ENCODE measurements around the gene ARFGEF3.

Gene ARFGEF3

GRCh38 chr6:138334963-138335362, 173.2 kb downstream of the ARFGEF3 start (continued):
- TF ChIP-seq, protein P1, sequence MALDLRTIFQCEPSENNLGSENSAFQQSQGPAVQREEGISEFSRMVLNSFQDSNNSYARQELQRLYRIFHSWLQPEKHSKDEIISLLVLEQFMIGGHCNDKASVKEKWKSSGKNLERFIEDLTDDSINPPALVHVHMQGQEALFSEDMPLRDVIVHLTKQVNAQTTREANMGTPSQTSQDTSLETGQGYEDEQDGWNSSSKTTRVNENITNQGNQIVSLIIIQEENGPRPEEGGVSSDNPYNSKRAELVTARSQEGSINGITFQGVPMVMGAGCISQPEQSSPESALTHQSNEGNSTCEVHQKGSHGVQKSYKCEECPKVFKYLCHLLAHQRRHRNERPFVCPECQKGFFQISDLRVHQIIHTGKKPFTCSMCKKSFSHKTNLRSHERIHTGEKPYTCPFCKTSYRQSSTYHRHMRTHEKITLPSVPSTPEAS (tag by site-specific recombination; IDR thresholded peaks at IDR 0.05), result no peak

- ChIA-PET POLR2A (no interaction called here), CTCF (no interaction called here)
- TF ChIP-seq ZBTB17 (tag by site-specific recombination; IDR thresholded peaks at IDR 0.05) (no peak), ATF2 (tag by site-specific recombination; IDR thresholded peaks at IDR 0.05; ENCODE audit: low read depth) (peak; percentile 19; the same call in 1 of the 2 replicates)
- H3K4me3 ChIP-seq (ENCODE audit: low read depth, low read length), result no peak overlapping the region
- H3K27ac ChIP-seq (ENCODE audit: extremely low read depth, low read depth, low read length), result no peak overlapping the region
- no peaks in the 10 kb centered on the region for H3K4me1 ChIP-seq (ENCODE audit: control insufficient read depth, insufficient read depth, low read length)
- peaks cover 0 to 33% of the 10 kb centered on the region in 2 experiments; a peak in 1 of 3 replicates for H3K36me3 ChIP-seq (ENCODE audit: control insufficient read depth in 2 of 2, insufficient read depth in 1 of 2, low read length in 2 of 2)
- no peaks in the 10 kb centered on the region for H3K9me3 ChIP-seq (ENCODE audit: control insufficient read depth, insufficient read depth, low read depth, low read length)
Observed at GRCh38 chr6:138336221-138336620, 174.5 kb downstream of the ARFGEF3 start.

- H3K9me3 ChIP-seq (ENCODE audit: control insufficient read depth, insufficient read depth, low read depth, low read length), result no peaks in the 10 kb centered on the region
- TF ChIP-seq ZNF549 (tag by site-specific recombination; IDR thresholded peaks at IDR 0.05), result no peak
- TF ChIP-seq, protein P2, sequence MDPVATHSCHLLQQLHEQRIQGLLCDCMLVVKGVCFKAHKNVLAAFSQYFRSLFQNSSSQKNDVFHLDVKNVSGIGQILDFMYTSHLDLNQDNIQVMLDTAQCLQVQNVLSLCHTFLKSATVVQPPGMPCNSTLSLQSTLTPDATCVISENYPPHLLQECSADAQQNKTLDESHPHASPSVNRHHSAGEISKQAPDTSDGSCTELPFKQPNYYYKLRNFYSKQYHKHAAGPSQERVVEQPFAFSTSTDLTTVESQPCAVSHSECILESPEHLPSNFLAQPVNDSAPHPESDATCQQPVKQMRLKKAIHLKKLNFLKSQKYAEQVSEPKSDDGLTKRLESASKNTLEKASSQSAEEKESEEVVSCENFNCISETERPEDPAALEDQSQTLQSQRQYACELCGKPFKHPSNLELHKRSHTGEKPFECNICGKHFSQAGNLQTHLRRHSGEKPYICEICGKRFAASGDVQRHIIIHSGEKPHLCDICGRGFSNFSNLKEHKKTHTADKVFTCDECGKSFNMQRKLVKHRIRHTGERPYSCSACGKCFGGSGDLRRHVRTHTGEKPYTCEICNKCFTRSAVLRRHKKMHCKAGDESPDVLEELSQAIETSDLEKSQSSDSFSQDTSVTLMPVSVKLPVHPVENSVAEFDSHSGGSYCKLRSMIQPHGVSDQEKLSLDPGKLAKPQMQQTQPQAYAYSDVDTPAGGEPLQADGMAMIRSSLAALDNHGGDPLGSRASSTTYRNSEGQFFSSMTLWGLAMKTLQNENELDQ (tag by site-specific recombination; IDR thresholded peaks at IDR 0.05; ENCODE audit: low read depth), result no peak
- no peak for TF ChIP-seq ZNF133 (tag by site-specific recombination; IDR thresholded peaks at IDR 0.05)
- no peak for TF ChIP-seq ZBTB44 (tag by site-specific recombination; IDR thresholded peaks at IDR 0.05)
- no peak for TF ChIP-seq ZNF571 (tag by site-specific recombination; IDR thresholded peaks at IDR 0.05)
- no peak for TF ChIP-seq ZNF155 (tag by site-specific recombination; IDR thresholded peaks at IDR 0.05)
- no peak for TF ChIP-seq ZNF175 (tag by site-specific recombination; IDR thresholded peaks at IDR 0.05)
- TF ChIP-seq ZNF624 (tag by site-specific recombination; IDR thresholded peaks at IDR 0.05), result no peak
- TF ChIP-seq, protein P3, sequence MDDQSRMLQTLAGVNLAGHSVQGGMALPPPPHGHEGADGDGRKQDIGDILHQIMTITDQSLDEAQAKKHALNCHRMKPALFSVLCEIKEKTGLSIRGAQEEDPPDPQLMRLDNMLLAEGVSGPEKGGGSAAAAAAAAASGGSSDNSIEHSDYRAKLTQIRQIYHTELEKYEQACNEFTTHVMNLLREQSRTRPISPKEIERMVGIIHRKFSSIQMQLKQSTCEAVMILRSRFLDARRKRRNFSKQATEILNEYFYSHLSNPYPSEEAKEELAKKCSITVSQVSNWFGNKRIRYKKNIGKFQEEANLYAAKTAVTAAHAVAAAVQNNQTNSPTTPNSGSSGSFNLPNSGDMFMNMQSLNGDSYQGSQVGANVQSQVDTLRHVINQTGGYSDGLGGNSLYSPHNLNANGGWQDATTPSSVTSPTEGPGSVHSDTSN (CRISPR knock-in tag; IDR thresholded peaks at IDR 0.05), result no peak
- no peak for TF ChIP-seq ZNF561 (tag by site-specific recombination; IDR thresholded peaks at IDR 0.05; ENCODE audit: borderline replicate concordance)
- no peak for TF ChIP-seq ZNF747 (tag by site-specific recombination; IDR thresholded peaks at IDR 0.05)
- TF ChIP-seq ZNF341 (tag by site-specific recombination; IDR thresholded peaks at IDR 0.05; ENCODE audit: low read depth), result no peak
- TF ChIP-seq, protein P4, sequence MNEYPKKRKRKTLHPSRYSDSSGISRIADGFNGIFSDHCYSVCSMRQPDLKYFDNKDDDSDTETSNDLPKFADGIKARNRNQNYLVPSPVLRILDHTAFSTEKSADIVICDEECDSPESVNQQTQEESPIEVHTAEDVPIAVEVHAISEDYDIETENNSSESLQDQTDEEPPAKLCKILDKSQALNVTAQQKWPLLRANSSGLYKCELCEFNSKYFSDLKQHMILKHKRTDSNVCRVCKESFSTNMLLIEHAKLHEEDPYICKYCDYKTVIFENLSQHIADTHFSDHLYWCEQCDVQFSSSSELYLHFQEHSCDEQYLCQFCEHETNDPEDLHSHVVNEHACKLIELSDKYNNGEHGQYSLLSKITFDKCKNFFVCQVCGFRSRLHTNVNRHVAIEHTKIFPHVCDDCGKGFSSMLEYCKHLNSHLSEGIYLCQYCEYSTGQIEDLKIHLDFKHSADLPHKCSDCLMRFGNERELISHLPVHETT (tag by site-specific recombination; IDR thresholded peaks at IDR 0.05), result no peak
- TF ChIP-seq GFI1B (tag by site-specific recombination; IDR thresholded peaks at IDR 0.05), result no peak
- no peak for TF ChIP-seq ZNF837 (tag by site-specific recombination; IDR thresholded peaks at IDR 0.05)
- TF ChIP-seq ZNF335 (tag by site-specific recombination; conservative IDR thresholded peaks at IDR 0.05), result no peak
- no peak for TF ChIP-seq AEBP2 (tag by site-specific recombination; IDR thresholded peaks at IDR 0.05; ENCODE audit: borderline replicate concordance)
- TF ChIP-seq ZNF16 (tag by site-specific recombination; IDR thresholded peaks at IDR 0.05; ENCODE audit: low read depth), result no peak
- CTCF ChIA-PET, result interaction anchor here (1.6 kb wide), 1 partner anchor 49 kb away, joined by 3 read pairs; no protein-coding TSS in a partner anchor
- H3K36me3 ChIP-seq (ENCODE audit: control insufficient read depth in 2 of 2, insufficient read depth in 1 of 2, low read length in 2 of 2), result peaks cover 0 to 33% of the 10 kb centered on the region in 2 experiments; a peak in 1 of 3 replicates
- H3K27ac ChIP-seq (ENCODE audit: extremely low read depth, low read depth, low read length), result no peak overlapping the region
- no peaks in the 10 kb centered on the region for H3K4me1 ChIP-seq (ENCODE audit: control insufficient read depth, insufficient read depth, low read length)
- no peak overlapping the region for H3K4me3 ChIP-seq (ENCODE audit: low read depth, low read length)
- POLR2A ChIA-PET, result no interaction called here
Observed at GRCh38 chr6:138337076-138337475, 175.3 kb downstream of the ARFGEF3 start.
